HCT116 (cell line): Measurements from ENCODE around the gene GRK1. TPM values are rescaled to one million over a fixed set of nuclear protein-coding genes. Genes with fewer than 3 reads are reported as not detected.
"Not testable (repeated sequence)": the region's sequence is repeated elsewhere in the genome, so short reads cannot be mapped to it uniquely, and the experiment has no call there.

Experiments used
- ATAC-seq: fragments of 200-7000 bp; cut with Tn5 transposase; 2 replicates; pipeline ENCODE4 v1.9.1; 2020; ENCODE audit warnings: mild to moderate bottlenecking, moderate library complexity
- BruUV-seq: library from RNA; stranded (reverse); fragments of 400-500 nt; replicated peaks from 2 replicates; lab custom pipeline; 2021; lab: Mats Ljungman, UMichigan
- CTCF ChIA-PET: fragments of 300-600 bp; sonication (Branson Sonifier 250); formaldehyde crosslinking; loops from one replicate; lab custom pipeline; 2021; ENCODE audit warnings: antibody characterized with exemption; lab: Charles Lee
- POLR2A ChIA-PET: fragments of 300-600, 350-600 bp; sonication (Branson Sonifier 250); formaldehyde crosslinking; loops from one replicate; lab custom pipeline; 2021; ENCODE audit warnings: antibody characterized with exemption; lab: Charles Lee
- RAD21 ChIA-PET, 2 experiments: fragments of 300-600 bp; sonication (Branson Sonifier 250); formaldehyde crosslinking; loops; one replicate each; lab custom pipeline; 2023; ENCODE audit warnings: low total read pairs in 2 of 2; ENCODE audit not compliant: uncharacterized antibody in 2 of 2, unreplicated experiment in 2 of 2, low non-redundant PET in 1 of 2; lab: Charles Lee
- DNase-seq: peaks from one replicate; pipeline ENCODE4 v3.0.0-alpha.2; 2010; ENCODE audit warnings: low read depth, low spot score
- H2AFZ ChIP-seq: fragments of 200-600 bp; shearing (Covaris generic), sonication (generic); 2 replicates; pipeline ENCODE4 v1.6.1; 2017; ENCODE audit warnings: low read depth, mixed run types, mixed read lengths, antibody characterized with exemption, low read length; ENCODE audit not compliant: poor library complexity, severe bottlenecking
- H3K27ac ChIP-seq: 2 replicates; pipeline ENCODE4 v1.5.1; 2012; ENCODE audit warnings: low read depth, low read length
- H3K27me3 ChIP-seq: fragments of 200-600 bp; sonication (generic); 2 replicates; pipeline ENCODE4 v1.6.1; 2016; ENCODE audit warnings: mixed run types, low read length, mixed read lengths; ENCODE audit not compliant: insufficient read depth
- H3K36me3 ChIP-seq, 2 experiments: fragments of 200-500 bp in 1 of 2; fragments of 200-600 bp in 1 of 2; sonication (Bioruptor generic) in 1 of 2; sonication (generic) in 1 of 2; 2 replicates each; pipeline versions ENCODE4 v1.5.1 to v1.6.1; 2014 to 2016; ENCODE audit warnings: low read length in 2 of 2, inconsistent platforms in 1 of 2, mixed read lengths in 1 of 2, mixed run types in 1 of 2; ENCODE audit not compliant: insufficient read depth in 2 of 2, control insufficient read depth in 1 of 2
- H3K4me1 ChIP-seq, 2 experiments: fragments of 200-600 bp in 1 of 2; sonication (generic) in 1 of 2; 2 replicates each; pipeline versions ENCODE4 v1.5.1 to v1.6.1; 2012 to 2017; ENCODE audit warnings: low read length in 2 of 2, inconsistent platforms in 1 of 2, mild to moderate bottlenecking in 1 of 2, mixed read lengths in 1 of 2, mixed run types in 1 of 2, moderate library complexity in 1 of 2; ENCODE audit not compliant: insufficient read depth in 2 of 2, control insufficient read depth in 1 of 2
- H3K4me2 ChIP-seq: fragments of 200-600 bp; sonication (generic); 2 replicates; pipeline ENCODE4 v1.6.1; 2017; ENCODE audit warnings: mixed run types, low read length, mixed read lengths
- H3K4me3 ChIP-seq, 2 experiments: fragments of 200-600 bp in 1 of 2; sonication (generic) in 1 of 2; replicated peaks in 1 of 2; 2 replicates each; pipeline ENCODE4 v1.5.1; 2011 to 2016; ENCODE audit warnings: low read length in 2 of 2, control low read depth in 1 of 2, low read depth in 1 of 2, mild to moderate bottlenecking in 1 of 2, mixed read lengths in 1 of 2, mixed run types in 1 of 2
- H3K79me2 ChIP-seq: fragments of 200-600 bp; sonication (generic); 2 replicates; pipeline ENCODE4 v1.6.1; 2017; ENCODE audit warnings: mild to moderate bottlenecking, mixed run types, low read length, moderate library complexity, mixed read lengths; ENCODE audit not compliant: insufficient read depth
- H3K9ac ChIP-seq: fragments of 200-600 bp; sonication (generic); 2 replicates; pipeline ENCODE4 v1.6.1; 2016; ENCODE audit warnings: low read length, mixed read lengths
- H3K9me2 ChIP-seq: fragments of 200-600 bp; sonication (generic), shearing (Covaris generic); 2 replicates; pipeline ENCODE4 v1.6.1; 2017; ENCODE audit warnings: mixed run types, mild to moderate bottlenecking, moderate library complexity; ENCODE audit not compliant: insufficient read depth
- H3K9me3 ChIP-seq, 2 experiments: fragments of 200-500 bp in 1 of 2; fragments of 200-600 bp in 1 of 2; sonication (Bioruptor generic) in 1 of 2; sonication (generic) in 1 of 2; 2 replicates each; pipeline ENCODE4 v1.6.1; 2014 to 2017; ENCODE audit warnings: low read length in 2 of 2, mixed read lengths in 2 of 2, inconsistent platforms in 1 of 2, low read depth in 1 of 2, mild to moderate bottlenecking in 1 of 2, mixed run types in 1 of 2, moderate library complexity in 1 of 2; ENCODE audit not compliant: control insufficient read depth in 1 of 2, insufficient read depth in 1 of 2
- H4K20me1 ChIP-seq: fragments of 200-600 bp; sonication (generic), shearing (Covaris generic); 2 replicates; pipeline ENCODE4 v1.6.1; 2017; ENCODE audit warnings: mixed run types, mild to moderate bottlenecking, moderate library complexity; ENCODE audit not compliant: insufficient read depth
- ATF3 ChIP-seq: IDR thresholded peaks from 2 replicates; pipeline ENCODE4 v1.6.1; 2012
- CBX3 ChIP-seq: IDR thresholded peaks from 2 replicates; pipeline ENCODE4 v1.6.1; 2012; ENCODE audit warnings: low read depth
- CEBPB ChIP-seq: IDR thresholded peaks from 2 replicates; pipeline ENCODE4 v1.6.1; 2012; ENCODE audit warnings: low read depth
- CTCF ChIP-seq, 3 experiments: fragments of 200-600 bp in 1 of 3; sonication (generic) in 1 of 3; IDR thresholded peaks in 2 of 3; conservative IDR thresholded peaks in 1 of 3; 2 replicates each; pipeline ENCODE4 v1.5.1; 2012 to 2017; ENCODE audit warnings: low read depth in 2 of 3, low read length in 2 of 3, antibody characterized with exemption in 1 of 3, borderline replicate concordance in 1 of 3, control low read depth in 1 of 3, mild to moderate bottlenecking in 1 of 3, mixed read lengths in 1 of 3, mixed run types in 1 of 3, moderate library complexity in 1 of 3; ENCODE audit not compliant: insufficient read depth in 1 of 3
- EGR1 ChIP-seq: IDR thresholded peaks from 2 replicates; pipeline ENCODE4 v1.6.1; 2012; ENCODE audit warnings: low read depth
- EZH2 ChIP-seq: fragments of 200-600 bp; sonication (generic); IDR thresholded peaks from 2 replicates; pipeline ENCODE4 v1.6.1; 2017; ENCODE audit warnings: antibody characterized with exemption, mixed run types
- FOSL1 ChIP-seq: IDR thresholded peaks from 2 replicates; pipeline ENCODE4 v1.6.1; 2012; ENCODE audit warnings: low read depth
- JUND ChIP-seq: IDR thresholded peaks from 2 replicates; pipeline ENCODE4 v1.6.1; 2012
- MAX ChIP-seq: IDR thresholded peaks from 2 replicates; pipeline ENCODE4 v1.6.1; 2012
- POLR2A ChIP-seq: IDR thresholded peaks from 2 replicates; pipeline ENCODE4 v1.7.0; 2011; ENCODE audit warnings: borderline replicate concordance; ENCODE audit not compliant: insufficient read depth, insufficient read length; ENCODE audit errors: extremely low read depth
- POLR2AphosphoS5 ChIP-seq: IDR thresholded peaks from 2 replicates; pipeline ENCODE4 v1.6.1; 2011; ENCODE audit warnings: mild to moderate bottlenecking, low read depth, low read length, moderate library complexity
- RAD21 ChIP-seq: IDR thresholded peaks from 2 replicates; pipeline ENCODE4 v1.6.1; 2012; ENCODE audit warnings: low read depth, mild to moderate bottlenecking
- SP1 ChIP-seq: IDR thresholded peaks from 2 replicates; pipeline ENCODE4 v1.6.1; 2012; ENCODE audit warnings: low read depth
- TCF7L2 ChIP-seq: IDR thresholded peaks from 2 replicates; pipeline ENCODE4 v1.7.0; 2011; ENCODE audit warnings: borderline replicate concordance, inconsistent platforms; ENCODE audit not compliant: insufficient read depth, insufficient read length; ENCODE audit errors: extremely low read depth
- YY1 ChIP-seq: IDR thresholded peaks from 2 replicates; pipeline ENCODE4 v1.6.1; 2011; ENCODE audit warnings: low read length, low read depth, moderate library complexity, mild to moderate bottlenecking; ENCODE audit not compliant: insufficient replicate concordance; ENCODE audit errors: extremely low read depth
- ZBTB33 ChIP-seq: IDR thresholded peaks from 2 replicates; pipeline ENCODE4 v1.6.1; 2011; ENCODE audit warnings: mild to moderate bottlenecking, low read length, moderate library complexity; ENCODE audit not compliant: insufficient replicate concordance; ENCODE audit errors: extremely low read depth
- ZFX ChIP-seq: fragments of 450-650 bp; IDR thresholded peaks from 2 replicates; pipeline ENCODE4 v1.6.1; 2017
- ZNF274 ChIP-seq: fragments of 200-500 bp; sonication (Bioruptor generic); IDR thresholded peaks from 2 replicates; pipeline ENCODE4 v1.6.1; 2014; ENCODE audit warnings: mild to moderate bottlenecking, low read depth, low read length, inconsistent platforms
- intact Hi-C: fragments of 100-400 bp; cut with micrococcal nuclease; formaldehyde crosslinking; loops from 2 replicates; pipeline ENCODE4 v1.10.0; 2022
- total RNA-seq: library from RNA; stranded (reverse); gene quantifications from one replicate; pipeline ENCODE4 v1.2.1, GENCODE V29; 2021; ENCODE audit not compliant: unreplicated experiment

GRK1 gene
- total RNA-seq, 1 experiment from 2014 or later = not detected

- TF ChIP-seq ZFX (no peak), ZBTB33 (no peak), TCF7L2 (no peak), ZNF274 (no peak), CBX3 (no peak), SP1 (no peak), CEBPB (no peak), FOSL1 (no peak), CTCF (IDR thresholded peaks at IDR 0.05 in 2 of 3, conservative IDR thresholded peaks at IDR 0.05 in 1 of 3; ENCODE audit: borderline replicate concordance in 1 of 3, insufficient read depth in 1 of 3, low read depth in 2 of 3, low read length in 2 of 3) (no peak), EZH2 (no peak), POLR2AphosphoS5 (no peak), POLR2A (no peak), MAX (no peak), ATF3 (no peak), JUND (no peak), RAD21 (no peak), EGR1 (no peak), YY1 (no peak)
- TF ChIP-seq, all 23 proteins: peak for 0
- Histone ChIP-seq H2AFZ (no peak overlapping the region), H4K20me1 (peaks cover 6% of the 10 kb centered on the region; the same call in 1 of the 2 replicates), H3K4me1 (no peaks in the 10 kb centered on the region), H3K9me3 (no peaks in the 10 kb centered on the region), H3K9me2 (no peaks in the 10 kb centered on the region), H3K36me3 (peaks cover 17 to 46% of the 10 kb centered on the region in 2 experiments), H3K27me3 (no peaks in the 10 kb centered on the region), H3K4me3 (no peak overlapping the region), H3K9ac (no peak overlapping the region), H3K79me2 (peaks cover 98% of the 10 kb centered on the region), H3K27ac (peak overlapping the region; percentile 33; the same call in 1 of the 2 replicates), H3K4me2 (no peak overlapping the region)
- no TSS peak for BruUV-seq
- intact Hi-C loops = no loop called here
- ChIA-PET RAD21 (no interaction called here), CTCF (no interaction called here), POLR2A (no interaction called here)
- ATAC-seq = no peak
- no peak for DNase-seq
Measured at GRCh38 chr13:113624235-113624587, 42.8 kb upstream of the GRK1 start.

GRCh38 chr13:113624640-113625304 is 42.2 kb upstream of the GRK1 start:
- RAD21 ChIA-PET = not testable (repeated sequence)

More at GRCh38 chr13:113624640-113625304, 42.2 kb upstream of the GRK1 start:
- Histone ChIP-seq H3K27ac (peak overlapping the region; percentile 33; the same call in 1 of the 2 replicates), H3K36me3 (peaks cover 17 to 51% of the 10 kb centered on the region in 2 experiments), H3K79me2 (peaks cover 98% of the 10 kb centered on the region)
- H3K9me3 ChIP-seq, ATAC-seq, BruUV-seq, H3K4me2 ChIP-seq, POLR2A ChIA-PET, intact Hi-C loops, DNase-seq, H4K20me1 ChIP-seq, H3K4me3 ChIP-seq, H3K9me2 ChIP-seq, H3K9ac ChIP-seq, H2AFZ ChIP-seq, H3K4me1 ChIP-seq, CTCF ChIA-PET, H3K27me3 ChIP-seq: not testable (repeated sequence)
